Endodermal cell (in vitro differentiated cells): ENCODE data around the gene GNAQ. TPM values are rescaled to one million over a fixed set of nuclear protein-coding genes. Genes with fewer than 3 reads are reported as not detected.

ENCODE experiments used
- DNase-seq: peaks from one replicate; pipeline ENCODE4 v3.0.0-alpha.2; 2017
- H3K27ac ChIP-seq: 2 replicates; pipeline ENCODE4 v1.5.1; 2013; ENCODE audit warnings: mild to moderate bottlenecking, low read depth, low read length, moderate library complexity
- H3K27me3 ChIP-seq: 2 replicates; pipeline ENCODE4 v1.6.1; 2013; ENCODE audit warnings: mild to moderate bottlenecking, low read length, moderate library complexity; ENCODE audit not compliant: insufficient read depth, control insufficient read depth, poor library complexity, severe bottlenecking
- H3K36me3 ChIP-seq: 2 replicates; pipeline ENCODE4 v1.7.0; 2013; ENCODE audit warnings: mild to moderate bottlenecking, low read length, moderate library complexity; ENCODE audit not compliant: control insufficient read depth, insufficient read depth
- H3K4me1 ChIP-seq: one replicate; pipeline ENCODE4 v1.7.0; 2013; ENCODE audit warnings: low read length; ENCODE audit not compliant: control insufficient read depth, insufficient read depth
- H3K4me3 ChIP-seq: 2 replicates; pipeline ENCODE4 v1.5.1; 2013; ENCODE audit warnings: mild to moderate bottlenecking, low read length, moderate library complexity
- H3K9ac ChIP-seq: 2 replicates; pipeline ENCODE4 v1.6.1; 2013; ENCODE audit warnings: mild to moderate bottlenecking, low read length, moderate library complexity; ENCODE audit not compliant: poor library complexity, severe bottlenecking; ENCODE audit errors: extremely low read depth
- H3K9me3 ChIP-seq: 2 replicates; pipeline ENCODE4 v1.6.1; 2013; ENCODE audit warnings: mild to moderate bottlenecking, low read length, moderate library complexity; ENCODE audit not compliant: control insufficient read depth
- H3K27ac Mint-ChIP-seq: 2 replicates; pipeline ENCODE4 v1.8.0; 2020; ENCODE audit warnings: mixed read lengths
- H3K27me3 Mint-ChIP-seq: 2 replicates; pipeline ENCODE4 v1.8.0; 2021; ENCODE audit warnings: mild to moderate bottlenecking, mixed read lengths; ENCODE audit not compliant: insufficient read depth
- H3K36me3 Mint-ChIP-seq: 2 replicates; pipeline ENCODE4 v1.8.0; 2020; ENCODE audit warnings: low read depth, mixed read lengths
- H3K4me1 Mint-ChIP-seq: 2 replicates; pipeline ENCODE4 v1.8.0; 2020; ENCODE audit warnings: mixed read lengths
- H3K4me3 Mint-ChIP-seq: 2 replicates; pipeline ENCODE4 v1.8.0; 2020; ENCODE audit warnings: mild to moderate bottlenecking, moderate library complexity, mixed read lengths
- H3K9me3 Mint-ChIP-seq: 2 replicates; pipeline ENCODE4 v1.8.0; 2020; ENCODE audit warnings: mild to moderate bottlenecking, mixed read lengths
- CTCF ChIP-seq: fragments of 200-600 bp; sonication (generic); conservative IDR thresholded peaks from 2 replicates; pipeline ENCODE4 v1.5.0; 2021; ENCODE audit warnings: antibody characterized with exemption, mild to moderate bottlenecking
- WGBS, 2 experiments: methylation state at CpG; one replicate each; pipeline versions ENCODE4 v1.1.5 to v1.1.7; 2013; ENCODE audit warnings: missing lambda C conversion rate in 2 of 2, mixed read lengths in 1 of 2; ENCODE audit not compliant: insufficient coverage in 1 of 2, insufficient read length in 1 of 2; 5-methylcytosine and 5-hydroxymethylcytosine counted together
- long read RNA-seq, 4 experiments: library from polyadenylated mRNA in 2 of 4; library from RNA in 1 of 4; library from capped mRNA in 1 of 4; stranded (forward) in 3 of 4; unstranded in 1 of 4; transcript quantifications; one replicate each; pipeline ENCODE4 v2.0.0, GENCODE V29; 2020 to 2021; ENCODE audit warnings: inconsistent platforms in 1 of 4
- polyA plus RNA-seq, 2 experiments: library from polyadenylated mRNA; stranded (reverse); fragments of 50-300 nt; gene quantifications; one replicate each; pipeline ENCODE4 v1.2.3, GENCODE V29; 2013
- total RNA-seq, 2 donors: library from RNA; stranded (reverse); fragmentation: NEBNext Ultra II Directional in 1 of 2; extraction: Animal tissue kit (Norgen Biotek cat#: 25700) in 1 of 2; gene quantifications; 2 replicates in 1 of 2; 3 replicates in 1 of 2; pipeline ENCODE4 v1.2.1, GENCODE V29; 2021

GNAQ gene
- 10 to 100 TPM; 46.0 to 57.6 TPM for total RNA-seq
- 28.8 TPM for polyA plus RNA-seq (2013, experiment 1 of 2)
- polyA plus RNA-seq (2013, experiment 2 of 2): 32.1 TPM
- long read RNA-seq, experiment 1, full-length matches to known transcripts: 2 of 17 reads
- long read RNA-seq, experiment 1, partial matches to known transcripts: 0 of 17 reads
- long read RNA-seq, experiment 1, other reads (novel, unspliced or antisense): 15 of 17 reads
- long read RNA-seq, experiment 2, full-length matches to known transcripts: 100 of 130 reads
- long read RNA-seq, experiment 2, partial matches to known transcripts: 9 of 130 reads
- long read RNA-seq, experiment 2, other reads (novel, unspliced or antisense): 21 of 130 reads
- long read RNA-seq, experiment 3, full-length matches to known transcripts: 2 of 14 reads
- long read RNA-seq, experiment 3, partial matches to known transcripts: 3 of 14 reads
- long read RNA-seq, experiment 3, other reads (novel, unspliced or antisense): 9 of 14 reads
- long read RNA-seq, experiment 4, partial matches to known transcripts: 0 of 2 reads
- long read RNA-seq, experiment 4, other reads (novel, unspliced or antisense): 2 of 2 reads

GRCh38 chr9:78031444-78031892 is at the start of gene GNAQ:
TSS of gene GNAQ (minus strand) at chr9:78031811. CDS start at chr9:78031235, 576 bp downstream.
- peak within 1 kb of the TSS; percentile 90 for H3K27ac ChIP-seq
- peaks cover 4% of the 10 kb centered on the region for H3K4me1 ChIP-seq
- DNase-seq: no peak
- Mint-ChIP-seq H3K27ac (peak within 1 kb of the TSS; percentile 98), H3K27me3 (no peaks in the 10 kb centered on the region), H3K4me3 (peak within 1 kb of the TSS; percentile 93), H3K4me1 (peaks cover 41% of the 10 kb centered on the region), H3K36me3 (no peaks in the 10 kb centered on the region), H3K9me3 (no peaks in the 10 kb centered on the region)
- H3K4me3 ChIP-seq: peak within 1 kb of the TSS; percentile 89
- WGBS, 2 experiments: 0% methylated on average over 16 to 63 of the region's 79 CpGs
- peak within 1 kb of the TSS; percentile 88 for H3K9ac ChIP-seq
- no peaks in the 10 kb centered on the region for H3K27me3 ChIP-seq
- no peak for TF ChIP-seq CTCF
- H3K36me3 ChIP-seq: no peaks in the 10 kb centered on the region
- H3K9me3 ChIP-seq: no peaks in the 10 kb centered on the region

- Histone ChIP-seq H3K9ac (no peak overlapping the region), H3K9me3 (no peaks in the 10 kb centered on the region), H3K4me3 (no peak overlapping the region), H3K27me3 (no peaks in the 10 kb centered on the region), H3K27ac (no peak overlapping the region), H3K4me1 (no peaks in the 10 kb centered on the region), H3K36me3 (no peaks in the 10 kb centered on the region)
- WGBS, 2 experiments: 91 to 96% methylated on average over 2 to 4 of the region's 4 CpGs
- H3K27me3 Mint-ChIP-seq: peaks cover 2% of the 10 kb centered on the region
- no peaks in the 10 kb centered on the region for H3K36me3 Mint-ChIP-seq
- no peak for TF ChIP-seq CTCF
- H3K27ac Mint-ChIP-seq: no peak overlapping the region
- H3K4me1 Mint-ChIP-seq: no peaks in the 10 kb centered on the region
- DNase-seq: no peak
- peaks cover 16% of the 10 kb centered on the region for H3K9me3 Mint-ChIP-seq
- H3K4me3 Mint-ChIP-seq: no peak overlapping the region
Observed at GRCh38 chr9:78074385-78075291, 43.0 kb upstream of the GNAQ start.

GRCh38 chr9:78073722-78074121 is 42.1 kb upstream of the GNAQ start:
- Histone ChIP-seq H3K4me3 (no peak overlapping the region), H3K9ac (no peak overlapping the region), H3K4me1 (no peaks in the 10 kb centered on the region), H3K27ac (no peak overlapping the region), H3K9me3 (no peaks in the 10 kb centered on the region), H3K36me3 (no peaks in the 10 kb centered on the region), H3K27me3 (no peaks in the 10 kb centered on the region)
- no peaks in the 10 kb centered on the region for H3K36me3 Mint-ChIP-seq
- no peak for DNase-seq
- H3K27ac Mint-ChIP-seq: no peak overlapping the region
- peaks cover 2% of the 10 kb centered on the region for H3K27me3 Mint-ChIP-seq
- TF ChIP-seq CTCF: no peak
- WGBS, 2 experiments: 85 to 87% methylated on average over 7 to 8 of the region's 8 CpGs
- H3K9me3 Mint-ChIP-seq: peaks cover 7% of the 10 kb centered on the region
- H3K4me3 Mint-ChIP-seq: no peak overlapping the region
- H3K4me1 Mint-ChIP-seq: no peaks in the 10 kb centered on the region
